ENCODE data around the gene FUT1.
"Not testable (repeated sequence)": the region's sequence is repeated elsewhere in the genome, so short reads cannot be mapped to it uniquely, and the experiment has no call there.

The FUT1 gene

DNA sequence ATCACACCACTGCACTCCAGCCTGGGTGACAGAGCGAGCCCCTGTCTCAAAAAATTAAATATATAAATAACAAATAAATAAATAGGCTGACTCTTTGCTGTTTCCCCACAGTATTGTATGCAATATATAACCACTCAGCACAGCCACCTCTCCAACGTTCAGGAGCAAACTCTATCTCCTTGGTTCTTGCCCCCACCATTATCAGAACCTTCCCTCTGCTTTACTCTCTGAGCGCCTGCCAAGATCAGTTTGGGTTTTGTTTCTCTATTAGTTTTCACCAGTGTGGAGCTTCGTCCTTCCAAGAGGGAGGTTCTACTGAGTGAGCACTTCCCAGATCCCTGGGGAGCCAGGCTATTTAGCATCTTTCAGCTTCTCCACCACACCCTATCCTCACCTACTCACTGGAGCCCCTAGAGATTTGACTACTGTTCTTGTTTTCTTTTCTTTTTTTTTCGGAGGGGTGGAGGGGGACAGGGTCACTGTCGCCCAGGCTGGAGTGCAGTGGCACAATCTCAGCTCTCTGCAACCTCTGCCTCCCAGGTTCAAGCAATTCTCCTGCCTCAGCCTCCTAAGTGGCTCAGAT, 15.8 kb upstream of the FUT1 start:
- H3K4ac ChIP-seq (ENCODE audit: low read depth, low read length); H2BK12ac ChIP-seq (ENCODE audit: low read length); H3K36me3 ChIP-seq (ENCODE audit: control insufficient read depth in 1 of 2, insufficient read depth in 2 of 2, low read length in 2 of 2); H4K91ac ChIP-seq (ENCODE audit: low read depth, low read length); H3K27ac ChIP-seq (ENCODE audit: low read depth, low read length); H3K9ac ChIP-seq (ENCODE audit: low read length); DNase-seq; H3K9me3 ChIP-seq (ENCODE audit: insufficient read depth, low read depth, low read length); H4K8ac ChIP-seq (ENCODE audit: low read depth, low read length); H3K27me3 ChIP-seq (ENCODE audit: insufficient read depth, low read length); H3K4me1 ChIP-seq (ENCODE audit: control insufficient read depth in 1 of 2, insufficient read depth in 2 of 2, low read length in 2 of 2); H2AK5ac ChIP-seq (ENCODE audit: low read length); H2BK120ac ChIP-seq (ENCODE audit: insufficient read depth, low read length, poor library complexity); H4K12ac ChIP-seq (ENCODE audit: low read depth, low read length); H2BK5ac ChIP-seq (ENCODE audit: low read depth, low read length, poor library complexity); H3K79me1 ChIP-seq (ENCODE audit: low read length); H3K18ac ChIP-seq (ENCODE audit: low read length); H3K79me2 ChIP-seq (ENCODE audit: control insufficient read depth, insufficient read depth, low read length, poor library complexity); H3K23ac ChIP-seq (ENCODE audit: low read length); H3K4me3 ChIP-seq (ENCODE audit: low read depth, low read length); H3K4me2 ChIP-seq (ENCODE audit: low read length); H2AFZ ChIP-seq (ENCODE audit: insufficient read depth, low read length, poor library complexity); H3K14ac ChIP-seq (ENCODE audit: low read length): not testable (repeated sequence)
- no CpG with 5 or more reads among the region's 6 CpGs for WGBS (ENCODE audit: extremely low coverage, insufficient coverage, insufficient read length)

DNA sequence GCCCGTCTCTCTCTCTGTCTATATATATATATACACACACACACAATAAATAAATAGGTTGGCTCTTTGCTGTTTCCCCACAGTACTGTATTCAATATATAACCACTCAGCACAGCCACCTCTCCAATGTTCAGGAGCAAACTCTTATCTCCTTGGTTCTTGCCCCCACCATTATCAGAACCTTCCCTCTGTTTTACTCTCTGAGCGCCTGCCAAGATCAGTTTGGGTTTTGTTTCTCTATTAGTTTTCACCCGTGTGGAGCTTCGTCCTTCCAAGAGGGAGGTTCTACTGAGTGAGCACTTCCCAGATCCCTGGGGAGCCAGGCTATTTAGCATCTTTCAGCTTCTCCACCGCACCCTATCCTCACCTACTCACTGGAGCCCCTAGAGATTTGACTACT, 13.4 kb upstream of the FUT1 start:
- H3K9me3 ChIP-seq (ENCODE audit: insufficient read depth, low read depth, low read length); H2AK5ac ChIP-seq (ENCODE audit: low read length); H4K91ac ChIP-seq (ENCODE audit: low read depth, low read length); H3K27ac ChIP-seq (ENCODE audit: low read depth, low read length); H3K18ac ChIP-seq (ENCODE audit: low read length); H3K27me3 ChIP-seq (ENCODE audit: insufficient read depth, low read length); H2AFZ ChIP-seq (ENCODE audit: insufficient read depth, low read length, poor library complexity); H3K79me2 ChIP-seq (ENCODE audit: control insufficient read depth, insufficient read depth, low read length, poor library complexity); H3K4me2 ChIP-seq (ENCODE audit: low read length); DNase-seq; H2BK5ac ChIP-seq (ENCODE audit: low read depth, low read length, poor library complexity); H3K4ac ChIP-seq (ENCODE audit: low read depth, low read length); H3K4me3 ChIP-seq (ENCODE audit: low read depth, low read length); H2BK120ac ChIP-seq (ENCODE audit: insufficient read depth, low read length, poor library complexity); H3K79me1 ChIP-seq (ENCODE audit: low read length); H3K9ac ChIP-seq (ENCODE audit: low read length); H2BK12ac ChIP-seq (ENCODE audit: low read length); H4K8ac ChIP-seq (ENCODE audit: low read depth, low read length); H3K4me1 ChIP-seq (ENCODE audit: control insufficient read depth in 1 of 2, insufficient read depth in 2 of 2, low read length in 2 of 2); H3K14ac ChIP-seq (ENCODE audit: low read length); H3K36me3 ChIP-seq (ENCODE audit: control insufficient read depth in 1 of 2, insufficient read depth in 2 of 2, low read length in 2 of 2); H4K12ac ChIP-seq (ENCODE audit: low read depth, low read length); H3K23ac ChIP-seq (ENCODE audit: low read length): not testable (repeated sequence)
- no CpG with 5 or more reads among the region's 5 CpGs for WGBS (ENCODE audit: extremely low coverage, insufficient coverage, insufficient read length)

DNA sequence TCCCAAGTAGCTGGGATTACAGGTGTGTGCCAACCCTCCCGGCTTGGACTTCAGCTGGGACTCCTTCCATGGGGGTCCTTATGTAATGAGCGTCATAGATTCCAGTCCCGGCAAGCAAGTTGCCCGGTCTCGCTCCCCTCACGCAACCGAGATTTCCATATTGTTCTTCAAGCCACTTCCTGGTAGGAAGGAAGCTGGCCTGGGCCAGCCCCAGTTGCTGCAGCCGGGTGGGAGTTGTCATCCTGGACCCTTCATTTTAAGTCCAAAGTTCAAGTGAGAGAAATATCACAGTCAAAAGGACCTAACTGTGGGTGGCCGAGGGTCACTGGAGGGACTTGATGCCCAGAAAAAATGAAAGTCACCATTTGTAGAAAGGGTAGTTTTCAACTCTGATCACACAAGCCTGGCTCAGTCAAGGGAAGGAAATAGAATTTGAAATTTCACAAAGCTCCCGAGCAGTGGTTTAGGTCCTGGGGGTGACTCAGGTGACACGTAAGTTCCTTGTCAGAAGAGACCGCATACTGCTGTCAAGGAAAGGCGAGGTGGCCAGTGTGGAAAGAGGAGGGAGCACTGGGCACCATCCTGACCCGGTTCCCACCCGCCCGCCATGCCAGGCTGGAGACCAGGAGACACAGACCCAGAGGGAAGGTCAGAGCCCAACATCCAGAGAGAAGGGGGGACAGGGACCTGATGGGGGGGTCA, 8.2 kb upstream of the FUT1 start:
- Histone ChIP-seq H4K91ac (ENCODE audit: low read depth, low read length) (no peak overlapping the region), H2BK5ac (ENCODE audit: low read depth, low read length, poor library complexity) (no peak overlapping the region), H2AK5ac (ENCODE audit: low read length) (no peak overlapping the region), H3K4ac (ENCODE audit: low read depth, low read length) (no peak overlapping the region), H3K9ac (ENCODE audit: low read length) (no peak overlapping the region), H2BK12ac (ENCODE audit: low read length) (no peak overlapping the region), H3K23ac (ENCODE audit: low read length) (no peak overlapping the region), H3K4me2 (ENCODE audit: low read length) (no peak overlapping the region), H3K27ac (ENCODE audit: low read depth, low read length) (no peak overlapping the region), H4K12ac (ENCODE audit: low read depth, low read length) (no peak overlapping the region), H3K9me3 (ENCODE audit: insufficient read depth, low read depth, low read length) (no peaks in the 10 kb centered on the region), H3K14ac (ENCODE audit: low read length) (no peak overlapping the region), H2BK120ac (ENCODE audit: insufficient read depth, low read length, poor library complexity) (no peak overlapping the region), H3K4me3 (ENCODE audit: low read depth, low read length) (no peak overlapping the region), H3K79me2 (ENCODE audit: control insufficient read depth, insufficient read depth, low read length, poor library complexity) (no peaks in the 10 kb centered on the region), H3K18ac (ENCODE audit: low read length) (no peak overlapping the region), H2AFZ (ENCODE audit: insufficient read depth, low read length, poor library complexity) (no peak overlapping the region), H3K4me1 (ENCODE audit: control insufficient read depth in 1 of 2, insufficient read depth in 2 of 2, low read length in 2 of 2) (no peaks in the 10 kb centered on the region), H3K27me3 (ENCODE audit: insufficient read depth, low read length) (no peaks in the 10 kb centered on the region), H4K8ac (ENCODE audit: low read depth, low read length) (no peak overlapping the region), H3K36me3 (ENCODE audit: control insufficient read depth in 1 of 2, insufficient read depth in 2 of 2, low read length in 2 of 2) (no peaks in the 10 kb centered on the region), H3K79me1 (ENCODE audit: low read length) (no peaks in the 10 kb centered on the region)
- WGBS (ENCODE audit: extremely low coverage, insufficient coverage, insufficient read length) = no CpG with 5 or more reads among the region's 16 CpGs
- DNase-seq = no peak

DNA sequence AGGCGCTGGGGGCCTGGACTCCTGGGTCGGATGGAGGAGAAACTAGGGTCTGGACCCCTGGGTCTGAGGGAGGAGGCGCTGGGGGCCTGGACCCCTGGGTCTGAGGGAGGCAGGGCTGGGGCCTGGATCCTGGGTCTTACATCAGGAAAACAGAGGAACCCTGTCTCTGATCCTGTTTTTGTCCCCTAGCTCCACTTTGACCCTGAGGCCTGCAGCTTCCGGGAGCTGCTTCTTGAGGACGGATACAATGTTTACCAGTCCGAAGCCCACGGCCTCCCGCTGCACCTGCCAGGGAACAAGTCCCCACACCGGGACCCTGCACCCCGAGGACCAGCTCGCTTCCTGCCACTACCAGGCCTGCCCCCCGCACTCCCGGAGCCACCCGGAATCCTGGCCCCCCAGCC, 5.3 kb upstream of the FUT1 start:
- H2AFZ ChIP-seq (ENCODE audit: insufficient read depth, low read length, poor library complexity) = no peak overlapping the region
- H3K14ac ChIP-seq (ENCODE audit: low read length) = no peak overlapping the region
- no peak for DNase-seq
- WGBS (ENCODE audit: extremely low coverage, insufficient coverage, insufficient read length) = no CpG with 5 or more reads among the region's 14 CpGs
- H4K91ac ChIP-seq (ENCODE audit: low read depth, low read length) = no peak overlapping the region
- no peak overlapping the region for H3K18ac ChIP-seq (ENCODE audit: low read length)
- no peak overlapping the region for H3K4me2 ChIP-seq (ENCODE audit: low read length)
- H3K79me1 ChIP-seq (ENCODE audit: low read length) = no peaks in the 10 kb centered on the region
- no peak overlapping the region for H2BK12ac ChIP-seq (ENCODE audit: low read length)
- H3K4me1 ChIP-seq (ENCODE audit: control insufficient read depth in 1 of 2, insufficient read depth in 2 of 2, low read length in 2 of 2) = peaks cover 6% of the 10 kb centered on the region in 2 experiments
- no peak overlapping the region for H3K4me3 ChIP-seq (ENCODE audit: low read depth, low read length)
- no peak overlapping the region for H2BK120ac ChIP-seq (ENCODE audit: insufficient read depth, low read length, poor library complexity)
- H3K9ac ChIP-seq (ENCODE audit: low read length) = no peak overlapping the region
- no peaks in the 10 kb centered on the region for H3K36me3 ChIP-seq (ENCODE audit: control insufficient read depth in 1 of 2, insufficient read depth in 2 of 2, low read length in 2 of 2)
- H3K23ac ChIP-seq (ENCODE audit: low read length) = no peak overlapping the region
- H3K4ac ChIP-seq (ENCODE audit: low read depth, low read length) = no peak overlapping the region
- no peaks in the 10 kb centered on the region for H3K79me2 ChIP-seq (ENCODE audit: control insufficient read depth, insufficient read depth, low read length, poor library complexity)
- no peaks in the 10 kb centered on the region for H3K27me3 ChIP-seq (ENCODE audit: insufficient read depth, low read length)
- H4K8ac ChIP-seq (ENCODE audit: low read depth, low read length) = no peak overlapping the region
- H3K27ac ChIP-seq (ENCODE audit: low read depth, low read length) = no peak overlapping the region
- no peaks in the 10 kb centered on the region for H3K9me3 ChIP-seq (ENCODE audit: insufficient read depth, low read depth, low read length)
- no peak overlapping the region for H2AK5ac ChIP-seq (ENCODE audit: low read length)
- no peak overlapping the region for H2BK5ac ChIP-seq (ENCODE audit: low read depth, low read length, poor library complexity)
- H4K12ac ChIP-seq (ENCODE audit: low read depth, low read length) = no peak overlapping the region
